H1 (cell line): ENCODE measurements around the gene SGMS2. TPM values are rescaled to one million over a fixed set of nuclear protein-coding genes. Genes with fewer than 3 reads are reported as not detected.

Experiments used
- FOSL1 ChIP-seq: IDR thresholded peaks from 2 replicates; pipeline ENCODE4 v1.6.1; 2011; ENCODE audit warnings: mild to moderate bottlenecking, low read depth, low read length, moderate library complexity; ENCODE audit not compliant: insufficient read depth
- PHF8 ChIP-seq: fragments of 200-600 bp; sonication (generic); conservative IDR thresholded peaks from 2 replicates; pipeline ENCODE4 v1.7.1; 2012; ENCODE audit warnings: low read depth, mild to moderate bottlenecking, inconsistent platforms, low read length, moderate library complexity
- SAP30 ChIP-seq: fragments of 300-600 bp; sonication (generic); IDR thresholded peaks from 2 replicates; pipeline ENCODE4 v1.7.1; 2012; ENCODE audit warnings: low read length, moderate library complexity, mild to moderate bottlenecking, inconsistent platforms; ENCODE audit not compliant: insufficient read depth, insufficient replicate concordance
- polyA plus RNA-seq, 7 experiments: library from polyadenylated mRNA; depleted of rRNA in 3 of 7; stranded (reverse) in 5 of 7; unstranded in 2 of 7; fragments of >200 nt in 5 of 7; fragments of 200-250 nt in 2 of 7; gene quantifications; 1 replicate in 5 of 7; 2 replicates in 1 of 7; 4 replicates in 1 of 7; pipeline versions ENCODE4 v1.2.1 to v1.2.3, GENCODE V29; 2011 to 2013; ENCODE audit warnings: missing spikeins in 2 of 7, mixed read lengths in 2 of 7
- total RNA-seq: library from RNA; stranded (reverse); fragmentation: NEBNext Ultra II Directional; extraction: Animal tissue kit (Norgen Biotek cat#: 25700); gene quantifications from 2 replicates; pipeline ENCODE4 v1.2.1, GENCODE V29; 2021
- TF ChIP-seq, protein P1 (sequence below): IDR thresholded peaks from 2 replicates; pipeline ENCODE4 v1.6.1; 2012; ENCODE audit warnings: low read length, inconsistent platforms
- TF ChIP-seq, protein P2 (sequence below): IDR thresholded peaks from 2 replicates; pipeline ENCODE4 v1.6.1; 2012; ENCODE audit warnings: inconsistent platforms

Gene SGMS2
- total and polyA plus RNA-seq, 2 of the 8 experiments (the other 6 are each of a cell fraction or from before 2014, with no cell fraction given): 0.04 to 1.3 TPM

DNA sequence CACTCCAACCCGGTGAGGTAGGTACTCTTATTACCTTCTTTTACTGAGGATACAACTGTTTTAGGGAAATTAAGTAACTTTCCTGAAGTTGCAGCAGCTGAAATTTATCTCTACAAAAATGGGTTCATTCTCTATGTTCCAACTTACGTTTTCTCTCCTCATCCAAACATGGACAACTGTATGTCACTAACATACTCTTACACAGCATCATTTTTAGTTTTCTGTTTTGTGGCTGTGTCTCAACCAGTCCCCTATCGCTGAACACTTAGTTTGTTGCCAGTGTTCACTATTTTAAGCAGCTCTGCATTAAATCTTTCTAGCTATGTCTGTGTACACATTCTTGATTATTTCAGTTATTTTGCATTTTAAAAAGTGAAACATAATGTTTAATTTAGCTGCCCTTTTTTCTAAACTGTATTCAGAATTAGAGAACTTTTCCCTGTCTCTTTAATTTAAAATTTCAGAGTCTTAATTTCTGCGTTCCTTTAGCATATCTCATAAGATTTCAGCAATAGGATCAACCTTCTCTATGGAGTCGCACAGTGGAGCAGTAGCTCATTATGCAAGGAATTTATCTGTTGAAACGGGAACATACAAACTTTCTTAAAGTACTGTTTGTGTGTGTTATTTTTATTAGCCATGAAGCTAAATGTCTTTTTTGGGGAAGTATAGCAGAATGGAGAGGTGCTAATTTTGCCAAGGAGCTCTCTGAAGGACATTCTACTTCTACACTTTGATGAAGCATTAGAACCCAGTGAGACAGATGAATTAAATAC lies 3.8 kb downstream of the SGMS2 start (continued):
- TF ChIP-seq, protein P1, sequence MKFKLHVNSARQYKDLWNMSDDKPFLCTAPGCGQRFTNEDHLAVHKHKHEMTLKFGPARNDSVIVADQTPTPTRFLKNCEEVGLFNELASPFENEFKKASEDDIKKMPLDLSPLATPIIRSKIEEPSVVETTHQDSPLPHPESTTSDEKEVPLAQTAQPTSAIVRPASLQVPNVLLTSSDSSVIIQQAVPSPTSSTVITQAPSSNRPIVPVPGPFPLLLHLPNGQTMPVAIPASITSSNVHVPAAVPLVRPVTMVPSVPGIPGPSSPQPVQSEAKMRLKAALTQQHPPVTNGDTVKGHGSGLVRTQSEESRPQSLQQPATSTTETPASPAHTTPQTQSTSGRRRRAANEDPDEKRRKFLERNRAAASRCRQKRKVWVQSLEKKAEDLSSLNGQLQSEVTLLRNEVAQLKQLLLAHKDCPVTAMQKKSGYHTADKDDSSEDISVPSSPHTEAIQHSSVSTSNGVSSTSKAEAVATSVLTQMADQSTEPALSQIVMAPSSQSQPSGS: no peak
- TF ChIP-seq FOSL1 (no peak), PHF8 (no peak), SAP30 (no peak)
- TF ChIP-seq, protein P2, sequence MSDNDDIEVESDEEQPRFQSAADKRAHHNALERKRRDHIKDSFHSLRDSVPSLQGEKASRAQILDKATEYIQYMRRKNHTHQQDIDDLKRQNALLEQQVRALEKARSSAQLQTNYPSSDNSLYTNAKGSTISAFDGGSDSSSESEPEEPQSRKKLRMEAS: no peak
